OCI-LY7 (cell line): ENCODE measurements around the gene ENGASE.

Experiments used
- EZH2phosphoT487 ChIP-seq: fragments of 200-600 bp; sonication (generic); IDR thresholded peaks from 2 replicates; pipeline ENCODE4 v1.6.1; 2018; ENCODE audit warnings: low read depth, borderline replicate concordance, mild to moderate bottlenecking, mixed run types, antibody characterized with exemption, low read length, moderate library complexity, mixed read lengths
- TF ChIP-seq, protein P1 (sequence below): fragments of 200-600 bp; sonication (generic); conservative IDR thresholded peaks from 2 replicates; pipeline ENCODE4 v1.5.1; 2014; ENCODE audit warnings: mild to moderate bottlenecking, antibody characterized with exemption, low read length, moderate library complexity, mixed read lengths

DNA sequence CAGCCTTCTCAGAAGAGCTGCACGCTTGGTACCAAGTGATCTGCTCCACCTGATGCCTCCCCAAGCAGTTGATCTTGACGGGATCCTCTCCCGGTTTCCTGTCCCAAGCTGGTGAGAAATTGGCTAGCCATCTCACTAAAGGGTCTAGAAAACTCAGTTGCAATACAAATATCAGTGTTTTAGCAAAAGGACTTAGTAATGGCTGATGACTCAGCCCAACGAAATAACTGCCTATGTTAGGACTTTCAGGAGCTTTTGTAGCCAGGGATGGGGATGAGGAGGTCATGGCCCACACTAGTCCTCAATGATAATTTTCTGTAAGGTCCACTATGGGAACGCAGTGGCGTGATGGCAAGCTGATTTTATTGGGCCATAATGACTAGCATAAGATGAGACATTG is 23.3 kb upstream of the ENGASE start:
- TF ChIP-seq, protein P1, sequence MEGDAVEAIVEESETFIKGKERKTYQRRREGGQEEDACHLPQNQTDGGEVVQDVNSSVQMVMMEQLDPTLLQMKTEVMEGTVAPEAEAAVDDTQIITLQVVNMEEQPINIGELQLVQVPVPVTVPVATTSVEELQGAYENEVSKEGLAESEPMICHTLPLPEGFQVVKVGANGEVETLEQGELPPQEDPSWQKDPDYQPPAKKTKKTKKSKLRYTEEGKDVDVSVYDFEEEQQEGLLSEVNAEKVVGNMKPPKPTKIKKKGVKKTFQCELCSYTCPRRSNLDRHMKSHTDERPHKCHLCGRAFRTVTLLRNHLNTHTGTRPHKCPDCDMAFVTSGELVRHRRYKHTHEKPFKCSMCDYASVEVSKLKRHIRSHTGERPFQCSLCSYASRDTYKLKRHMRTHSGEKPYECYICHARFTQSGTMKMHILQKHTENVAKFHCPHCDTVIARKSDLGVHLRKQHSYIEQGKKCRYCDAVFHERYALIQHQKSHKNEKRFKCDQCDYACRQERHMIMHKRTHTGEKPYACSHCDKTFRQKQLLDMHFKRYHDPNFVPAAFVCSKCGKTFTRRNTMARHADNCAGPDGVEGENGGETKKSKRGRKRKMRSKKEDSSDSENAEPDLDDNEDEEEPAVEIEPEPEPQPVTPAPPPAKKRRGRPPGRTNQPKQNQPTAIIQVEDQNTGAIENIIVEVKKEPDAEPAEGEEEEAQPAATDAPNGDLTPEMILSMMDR = no peak
- no peak for TF ChIP-seq EZH2phosphoT487
